WTC11 (cell line): ENCODE measurements around the gene CTIF. TPM values are rescaled to one million over a fixed set of nuclear protein-coding genes. Genes with fewer than 3 reads are reported as not detected.

ENCODE experiments used
- ATAC-seq: fragments of 200-7000 bp; cut with Tn5 transposase; 2 replicates; pipeline ENCODE4 v1.10.0; 2021; ENCODE audit warnings: mild to moderate bottlenecking, moderate library complexity
- CTCF ChIA-PET: fragments of 300-600 bp; sonication (Branson Sonifier 250); formaldehyde crosslinking; loops from one replicate; lab custom pipeline; 2021; ENCODE audit warnings: antibody characterized with exemption; lab: Charles Lee
- POLR2A ChIA-PET: fragments of 350-600 bp; sonication (Branson Sonifier 250); formaldehyde crosslinking; loops from one replicate; lab custom pipeline; 2021; ENCODE audit warnings: antibody characterized with exemption; lab: Charles Lee
- DNase-seq: peaks from one replicate; pipeline ENCODE4 v3.0.0; 2021; ENCODE audit warnings: low spot score
- H3K27ac Mint-ChIP-seq: 2 replicates; pipeline ENCODE4 v1.8.0; 2021; ENCODE audit warnings: mixed read lengths
- H3K27me3 Mint-ChIP-seq: 2 replicates; pipeline ENCODE4 v1.8.0; 2021; ENCODE audit warnings: low read depth, mild to moderate bottlenecking, moderate library complexity, mixed read lengths
- H3K36me3 Mint-ChIP-seq: 2 replicates; pipeline ENCODE4 v1.8.0; 2021; ENCODE audit warnings: mixed read lengths
- H3K4me1 Mint-ChIP-seq: 2 replicates; pipeline ENCODE4 v1.8.0; 2022; ENCODE audit warnings: mixed read lengths
- H3K4me3 Mint-ChIP-seq: 2 replicates; pipeline ENCODE4 v1.8.0; 2021; ENCODE audit warnings: mild to moderate bottlenecking, moderate library complexity, mixed read lengths
- H3K9me3 Mint-ChIP-seq: 2 replicates; pipeline ENCODE4 v1.8.0; 2021; ENCODE audit warnings: mixed read lengths
- EMX1 ChIP-seq: fragments of 250-450 bp; sonication (Bioruptor Pico); IDR thresholded peaks from 2 replicates; pipeline ENCODE4 v1.8.0; 2021; ENCODE audit warnings: mild to moderate bottlenecking
- FOXK1 ChIP-seq: sonication (generic); formaldehyde crosslinking; IDR thresholded peaks from 2 replicates; pipeline ENCODE4 v1.8.0; 2022; ENCODE audit warnings: mild to moderate bottlenecking, moderate library complexity, missing genetic modification reagents
- GTF2I ChIP-seq: fragments of 250-450 bp; sonication (Bioruptor Pico); conservative IDR thresholded peaks from 2 replicates; pipeline ENCODE4 v1.4.0; 2021; ENCODE audit warnings: mild to moderate bottlenecking
- IRF2 ChIP-seq: sonication (generic); formaldehyde crosslinking; IDR thresholded peaks from 2 replicates; pipeline ENCODE4 v1.8.0; 2022; ENCODE audit warnings: low read depth, missing genetic modification reagents, borderline replicate concordance
- JAZF1 ChIP-seq: fragments of 250-450 bp; sonication (Bioruptor Pico); IDR thresholded peaks from 2 replicates; pipeline ENCODE4 v1.9.0; 2021; ENCODE audit warnings: moderate library complexity, mild to moderate bottlenecking, inconsistent platforms
- JUN ChIP-seq: sonication (generic); formaldehyde crosslinking; IDR thresholded peaks from 2 replicates; pipeline ENCODE4 v1.8.0; 2023; ENCODE audit warnings: mild to moderate bottlenecking, missing genetic modification reagents
- MLX ChIP-seq: sonication (generic); formaldehyde crosslinking; IDR thresholded peaks from 2 replicates; pipeline ENCODE4 v1.8.1; 2023; ENCODE audit warnings: mild to moderate bottlenecking, missing genetic modification reagents, moderate library complexity
- NR3C1 ChIP-seq: sonication (generic); formaldehyde crosslinking; conservative IDR thresholded peaks from 2 replicates; pipeline ENCODE4 v1.8.1; 2023; ENCODE audit warnings: low read depth, mild to moderate bottlenecking, missing genetic modification reagents
- SMAD4 ChIP-seq: sonication (generic); formaldehyde crosslinking; IDR thresholded peaks from 2 replicates; pipeline ENCODE4 v1.8.0; 2022; ENCODE audit warnings: mild to moderate bottlenecking, missing genetic modification reagents
- TEAD1 ChIP-seq: sonication (generic); formaldehyde crosslinking; IDR thresholded peaks from 2 replicates; pipeline ENCODE4 v1.8.0; 2022; ENCODE audit warnings: mild to moderate bottlenecking, missing genetic modification reagents
- TEAD4 ChIP-seq: sonication (generic); formaldehyde crosslinking; IDR thresholded peaks from 2 replicates; pipeline ENCODE4 v1.8.0; 2022; ENCODE audit warnings: mild to moderate bottlenecking, missing genetic modification reagents
- ZNF423 ChIP-seq: fragments of 250-450 bp; sonication (Bioruptor Pico); IDR thresholded peaks from 2 replicates; pipeline ENCODE4 v2.1.2; 2022; ENCODE audit warnings: mild to moderate bottlenecking, moderate library complexity
- total RNA-seq: library from RNA; stranded (reverse); gene quantifications from 3 replicates; pipeline ENCODE4 v1.2.3, GENCODE V29; 2021
- TF ChIP-seq, protein P1 (sequence below): fragments of 250-450 bp; sonication (Bioruptor Pico); IDR thresholded peaks from 2 replicates; pipeline ENCODE4 v1.9.0; 2021; ENCODE audit warnings: mild to moderate bottlenecking, borderline replicate concordance
- TF ChIP-seq, protein P2 (sequence below): sonication (generic); formaldehyde crosslinking; IDR thresholded peaks from 2 replicates; pipeline ENCODE4 v1.8.0; 2022; ENCODE audit warnings: missing genetic modification reagents
- TF ChIP-seq, protein P3 (sequence below): sonication (generic); formaldehyde crosslinking; IDR thresholded peaks from 2 replicates; pipeline ENCODE4 v1.8.1; 2022; ENCODE audit warnings: missing genetic modification reagents, borderline replicate concordance
- TF ChIP-seq, protein P4 (sequence below): sonication (generic); formaldehyde crosslinking; IDR thresholded peaks from 2 replicates; pipeline ENCODE4 v1.8.1; 2022; ENCODE audit warnings: mild to moderate bottlenecking, missing genetic modification reagents, moderate library complexity, borderline replicate concordance

Gene CTIF
- total RNA-seq, 1 experiment from 2014 or later = 28.5 TPM

DNA sequence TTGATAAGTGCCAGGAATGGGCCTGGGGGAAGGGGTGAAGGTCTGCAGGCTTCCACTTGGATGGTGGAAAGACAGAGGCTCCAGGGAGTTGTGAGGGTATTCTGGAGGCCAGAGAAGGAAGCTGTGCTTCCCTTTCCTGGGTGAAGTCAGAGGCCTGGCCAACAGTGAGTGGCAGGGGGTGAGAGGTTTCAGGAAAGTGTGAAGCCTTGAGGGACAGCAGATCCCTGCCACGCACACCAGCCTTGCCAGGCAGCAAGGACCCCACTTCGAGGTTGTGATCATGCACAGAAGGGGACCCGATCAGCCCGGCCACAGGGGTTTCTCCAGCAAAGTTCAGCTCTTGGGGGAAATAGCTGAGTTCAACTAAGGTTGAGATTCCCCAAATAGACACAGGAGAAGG lies 345.5 kb downstream of the CTIF start:
- Mint-ChIP-seq H3K27me3 (peaks cover 4% of the 10 kb centered on the region; the same call in 1 of the 2 replicates), H3K4me3 (no peak overlapping the region)
- ATAC-seq = no peak
- CTCF ChIA-PET = no interaction called here
- DNase-seq = no peak
- TF ChIP-seq, protein P1, sequence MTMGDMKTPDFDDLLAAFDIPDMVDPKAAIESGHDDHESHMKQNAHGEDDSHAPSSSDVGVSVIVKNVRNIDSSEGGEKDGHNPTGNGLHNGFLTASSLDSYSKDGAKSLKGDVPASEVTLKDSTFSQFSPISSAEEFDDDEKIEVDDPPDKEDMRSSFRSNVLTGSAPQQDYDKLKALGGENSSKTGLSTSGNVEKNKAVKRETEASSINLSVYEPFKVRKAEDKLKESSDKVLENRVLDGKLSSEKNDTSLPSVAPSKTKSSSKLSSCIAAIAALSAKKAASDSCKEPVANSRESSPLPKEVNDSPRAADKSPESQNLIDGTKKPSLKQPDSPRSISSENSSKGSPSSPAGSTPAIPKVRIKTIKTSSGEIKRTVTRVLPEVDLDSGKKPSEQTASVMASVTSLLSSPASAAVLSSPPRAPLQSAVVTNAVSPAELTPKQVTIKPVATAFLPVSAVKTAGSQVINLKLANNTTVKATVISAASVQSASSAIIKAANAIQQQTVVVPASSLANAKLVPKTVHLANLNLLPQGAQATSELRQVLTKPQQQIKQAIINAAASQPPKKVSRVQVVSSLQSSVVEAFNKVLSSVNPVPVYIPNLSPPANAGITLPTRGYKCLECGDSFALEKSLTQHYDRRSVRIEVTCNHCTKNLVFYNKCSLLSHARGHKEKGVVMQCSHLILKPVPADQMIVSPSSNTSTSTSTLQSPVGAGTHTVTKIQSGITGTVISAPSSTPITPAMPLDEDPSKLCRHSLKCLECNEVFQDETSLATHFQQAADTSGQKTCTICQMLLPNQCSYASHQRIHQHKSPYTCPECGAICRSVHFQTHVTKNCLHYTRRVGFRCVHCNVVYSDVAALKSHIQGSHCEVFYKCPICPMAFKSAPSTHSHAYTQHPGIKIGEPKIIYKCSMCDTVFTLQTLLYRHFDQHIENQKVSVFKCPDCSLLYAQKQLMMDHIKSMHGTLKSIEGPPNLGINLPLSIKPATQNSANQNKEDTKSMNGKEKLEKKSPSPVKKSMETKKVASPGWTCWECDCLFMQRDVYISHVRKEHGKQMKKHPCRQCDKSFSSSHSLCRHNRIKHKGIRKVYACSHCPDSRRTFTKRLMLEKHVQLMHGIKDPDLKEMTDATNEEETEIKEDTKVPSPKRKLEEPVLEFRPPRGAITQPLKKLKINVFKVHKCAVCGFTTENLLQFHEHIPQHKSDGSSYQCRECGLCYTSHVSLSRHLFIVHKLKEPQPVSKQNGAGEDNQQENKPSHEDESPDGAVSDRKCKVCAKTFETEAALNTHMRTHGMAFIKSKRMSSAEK (CRISPR knock-in tag) = no peak
- TF ChIP-seq, protein P2, sequence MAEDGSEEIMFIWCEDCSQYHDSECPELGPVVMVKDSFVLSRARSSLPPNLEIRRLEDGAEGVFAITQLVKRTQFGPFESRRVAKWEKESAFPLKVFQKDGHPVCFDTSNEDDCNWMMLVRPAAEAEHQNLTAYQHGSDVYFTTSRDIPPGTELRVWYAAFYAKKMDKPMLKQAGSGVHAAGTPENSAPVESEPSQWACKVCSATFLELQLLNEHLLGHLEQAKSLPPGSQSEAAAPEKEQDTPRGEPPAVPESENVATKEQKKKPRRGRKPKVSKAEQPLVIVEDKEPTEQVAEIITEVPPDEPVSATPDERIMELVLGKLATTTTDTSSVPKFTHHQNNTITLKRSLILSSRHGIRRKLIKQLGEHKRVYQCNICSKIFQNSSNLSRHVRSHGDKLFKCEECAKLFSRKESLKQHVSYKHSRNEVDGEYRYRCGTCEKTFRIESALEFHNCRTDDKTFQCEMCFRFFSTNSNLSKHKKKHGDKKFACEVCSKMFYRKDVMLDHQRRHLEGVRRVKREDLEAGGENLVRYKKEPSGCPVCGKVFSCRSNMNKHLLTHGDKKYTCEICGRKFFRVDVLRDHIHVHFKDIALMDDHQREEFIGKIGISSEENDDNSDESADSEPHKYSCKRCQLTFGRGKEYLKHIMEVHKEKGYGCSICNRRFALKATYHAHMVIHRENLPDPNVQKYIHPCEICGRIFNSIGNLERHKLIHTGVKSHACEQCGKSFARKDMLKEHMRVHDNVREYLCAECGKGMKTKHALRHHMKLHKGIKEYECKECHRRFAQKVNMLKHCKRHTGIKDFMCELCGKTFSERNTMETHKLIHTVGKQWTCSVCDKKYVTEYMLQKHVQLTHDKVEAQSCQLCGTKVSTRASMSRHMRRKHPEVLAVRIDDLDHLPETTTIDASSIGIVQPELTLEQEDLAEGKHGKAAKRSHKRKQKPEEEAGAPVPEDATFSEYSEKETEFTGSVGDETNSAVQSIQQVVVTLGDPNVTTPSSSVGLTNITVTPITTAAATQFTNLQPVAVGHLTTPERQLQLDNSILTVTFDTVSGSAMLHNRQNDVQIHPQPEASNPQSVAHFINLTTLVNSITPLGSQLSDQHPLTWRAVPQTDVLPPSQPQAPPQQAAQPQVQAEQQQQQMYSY = no peak
- TF ChIP-seq, protein P3, sequence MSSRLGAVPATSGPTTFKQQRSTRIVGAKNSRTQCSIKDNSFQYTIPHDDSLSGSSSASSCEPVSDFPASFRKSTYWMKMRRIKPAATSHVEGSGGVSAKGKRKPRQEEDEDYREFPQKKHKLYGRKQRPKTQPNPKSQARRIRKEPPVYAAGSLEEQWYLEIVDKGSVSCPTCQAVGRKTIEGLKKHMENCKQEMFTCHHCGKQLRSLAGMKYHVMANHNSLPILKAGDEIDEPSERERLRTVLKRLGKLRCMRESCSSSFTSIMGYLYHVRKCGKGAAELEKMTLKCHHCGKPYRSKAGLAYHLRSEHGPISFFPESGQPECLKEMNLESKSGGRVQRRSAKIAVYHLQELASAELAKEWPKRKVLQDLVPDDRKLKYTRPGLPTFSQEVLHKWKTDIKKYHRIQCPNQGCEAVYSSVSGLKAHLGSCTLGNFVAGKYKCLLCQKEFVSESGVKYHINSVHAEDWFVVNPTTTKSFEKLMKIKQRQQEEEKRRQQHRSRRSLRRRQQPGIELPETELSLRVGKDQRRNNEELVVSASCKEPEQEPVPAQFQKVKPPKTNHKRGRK (CRISPR knock-in tag) = no peak
- TF ChIP-seq, all 79 proteins: peak for 0
- peaks cover 6% of the 10 kb centered on the region for H3K36me3 Mint-ChIP-seq
- peaks cover 15% of the 10 kb centered on the region for H3K9me3 Mint-ChIP-seq
- POLR2A ChIA-PET = no interaction called here
- peaks cover 22% of the 10 kb centered on the region for H3K4me1 Mint-ChIP-seq
- H3K27ac Mint-ChIP-seq = no peak overlapping the region

DNA sequence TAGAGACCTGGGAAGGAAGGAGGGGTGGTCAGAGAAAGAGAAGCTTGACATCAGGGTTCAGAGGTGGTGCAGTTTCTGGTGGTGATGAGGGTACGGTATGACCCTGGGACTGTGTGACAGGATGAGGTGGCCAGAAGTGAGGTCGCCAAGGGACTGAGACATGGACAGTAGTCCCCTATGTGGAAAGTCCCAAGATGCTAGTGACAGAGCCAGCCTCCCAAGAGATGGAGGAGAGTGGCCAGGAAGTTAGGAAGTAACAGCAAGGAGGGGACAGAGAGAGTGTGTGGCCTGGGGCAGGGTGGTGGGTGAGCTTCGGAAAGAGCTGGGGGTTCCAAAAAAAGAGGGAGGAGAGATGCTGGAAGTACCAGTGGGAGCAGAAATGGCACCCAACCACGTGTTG lies 345.9 kb downstream of the CTIF start:
- no peak for DNase-seq
- H3K4me1 Mint-ChIP-seq = peaks cover 22% of the 10 kb centered on the region
- no peak for ATAC-seq
- H3K27me3 Mint-ChIP-seq = peaks cover 4% of the 10 kb centered on the region; the same call in 1 of the 2 replicates
- CTCF ChIA-PET = no interaction called here
- H3K9me3 Mint-ChIP-seq = peaks cover 15% of the 10 kb centered on the region
- H3K27ac Mint-ChIP-seq = no peak overlapping the region
- H3K4me3 Mint-ChIP-seq = no peak overlapping the region
- peaks cover 6% of the 10 kb centered on the region for H3K36me3 Mint-ChIP-seq
- POLR2A ChIA-PET = no interaction called here
- TF ChIP-seq JAZF1 (CRISPR knock-in tag) = no peak
- TF ChIP-seq, protein P3 (CRISPR knock-in tag) = no peak
- TF ChIP-seq IRF2 (CRISPR knock-in tag) = no peak
- no peak for TF ChIP-seq EMX1
- TF ChIP-seq, protein P4, sequence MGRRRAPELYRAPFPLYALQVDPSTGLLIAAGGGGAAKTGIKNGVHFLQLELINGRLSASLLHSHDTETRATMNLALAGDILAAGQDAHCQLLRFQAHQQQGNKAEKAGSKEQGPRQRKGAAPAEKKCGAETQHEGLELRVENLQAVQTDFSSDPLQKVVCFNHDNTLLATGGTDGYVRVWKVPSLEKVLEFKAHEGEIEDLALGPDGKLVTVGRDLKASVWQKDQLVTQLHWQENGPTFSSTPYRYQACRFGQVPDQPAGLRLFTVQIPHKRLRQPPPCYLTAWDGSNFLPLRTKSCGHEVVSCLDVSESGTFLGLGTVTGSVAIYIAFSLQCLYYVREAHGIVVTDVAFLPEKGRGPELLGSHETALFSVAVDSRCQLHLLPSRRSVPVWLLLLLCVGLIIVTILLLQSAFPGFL (CRISPR knock-in tag) = no peak
- TF ChIP-seq SMAD4 = no peak
- TF ChIP-seq TEAD4 (CRISPR knock-in tag) = no peak
- no peak for TF ChIP-seq GTF2I (CRISPR knock-in tag)
- no peak for TF ChIP-seq TEAD1 (CRISPR knock-in tag)
- TF ChIP-seq FOXK1 (CRISPR knock-in tag) = no peak
- no peak for TF ChIP-seq JUN
- no peak for TF ChIP-seq NR3C1 (CRISPR knock-in tag)
- no peak for TF ChIP-seq ZNF423 (CRISPR knock-in tag)
- no peak for TF ChIP-seq MLX (CRISPR knock-in tag)
